Neural progenitor cell (in vitro differentiated cells): ENCODE data around the gene HEPH. TPM values are rescaled to one million over a fixed set of nuclear protein-coding genes. Genes with fewer than 3 reads are reported as not detected.

Experiments used
- DNase-seq: peaks from one replicate; pipeline ENCODE4 v3.0.0-alpha.2; 2016; ENCODE audit warnings: low spot score
- H2AFZ ChIP-seq: fragments of 200-600 bp; sonication (generic); replicated peaks from 2 replicates; pipeline ENCODE4 v1.6.1; 2016; ENCODE audit warnings: antibody characterized with exemption
- H3F3A ChIP-seq: fragments of 200-600 bp; sonication (generic); 2 replicates; pipeline ENCODE4 v1.6.1; 2016; ENCODE audit warnings: antibody characterized with exemption, low read depth
- H3K27ac ChIP-seq: fragments of 200-600 bp; sonication (generic); 2 replicates; pipeline ENCODE4 v1.5.1; 2016; ENCODE audit warnings: mild to moderate bottlenecking
- H3K27me3 ChIP-seq: fragments of 200-600 bp; sonication (generic); 2 replicates; pipeline ENCODE4 v1.6.1; 2016; ENCODE audit warnings: mild to moderate bottlenecking, moderate library complexity
- H3K36me3 ChIP-seq: fragments of 200-600 bp; sonication (generic); 2 replicates; pipeline ENCODE4 v1.5.1; 2016
- H3K4me1 ChIP-seq: fragments of 200-600 bp; sonication (generic); 2 replicates; pipeline ENCODE4 v1.6.1; 2016; ENCODE audit warnings: mixed run types
- H3K4me2 ChIP-seq: fragments of 200-600 bp; sonication (generic); 2 replicates; pipeline ENCODE4 v1.6.1; 2016
- H3K4me3 ChIP-seq: fragments of 200-600 bp; sonication (generic); 2 replicates; pipeline ENCODE4 v1.5.1; 2016
- H3K79me2 ChIP-seq: fragments of 200-600 bp; sonication (generic); 2 replicates; pipeline ENCODE4 v1.6.1; 2016; ENCODE audit warnings: low read depth
- H3K9ac ChIP-seq: fragments of 200-600 bp; sonication (generic); 2 replicates; pipeline ENCODE4 v1.6.1; 2016
- H3K9me3 ChIP-seq: fragments of 200-600 bp; sonication (generic); 2 replicates; pipeline ENCODE4 v1.5.1; 2016; ENCODE audit warnings: low read depth
- H4K20me1 ChIP-seq: fragments of 200-600 bp; sonication (generic); 2 replicates; pipeline ENCODE4 v1.6.1; 2016; ENCODE audit warnings: low read depth
- H3K27ac Mint-ChIP-seq: 3 replicates; pipeline ENCODE4 v1.8.0; 2021; ENCODE audit warnings: mixed read lengths
- H3K27me3 Mint-ChIP-seq: 2 replicates; pipeline ENCODE4 v1.8.0; 2022; ENCODE audit warnings: low read depth, mild to moderate bottlenecking, inconsistent platforms, moderate library complexity, mixed read lengths; ENCODE audit not compliant: insufficient read depth
- H3K36me3 Mint-ChIP-seq: 3 replicates; pipeline ENCODE4 v1.8.0; 2021; ENCODE audit warnings: mixed read lengths
- H3K4me1 Mint-ChIP-seq: 3 replicates; pipeline ENCODE4 v1.8.0; 2021; ENCODE audit warnings: mixed read lengths
- H3K4me3 Mint-ChIP-seq: 3 replicates; pipeline ENCODE4 v1.8.0; 2021; ENCODE audit warnings: mild to moderate bottlenecking, moderate library complexity, mixed read lengths
- H3K9me3 Mint-ChIP-seq: 3 replicates; pipeline ENCODE4 v1.8.0; 2020; ENCODE audit warnings: mixed read lengths
- CTCF ChIP-seq: fragments of 200-600 bp; sonication (generic); IDR thresholded peaks from 2 replicates; pipeline ENCODE4 v1.5.1; 2017; ENCODE audit warnings: antibody characterized with exemption, mild to moderate bottlenecking
- EZH2 ChIP-seq: fragments of 200-600 bp; sonication (generic); IDR thresholded peaks from 2 replicates; pipeline ENCODE4 v1.6.1; 2017; ENCODE audit warnings: antibody characterized with exemption, mild to moderate bottlenecking, moderate library complexity
- EZH2phosphoT487 ChIP-seq: fragments of 200-600 bp; sonication (generic); IDR thresholded peaks from 2 replicates; pipeline ENCODE4 v1.6.1; 2017; ENCODE audit warnings: antibody characterized with exemption
- total RNA-seq: library from RNA; depleted of rRNA; stranded (reverse); fragments of >200 nt; gene quantifications from 2 replicates; pipeline ENCODE4 v1.2.3, GENCODE V29; 2015; ENCODE audit warnings: low replicate concordance

The HEPH gene
- total RNA-seq, 1 donor from 2014 or later, result 112 TPM

GRCh38 chrX:66166671-66167070 lies 2.6 kb downstream of the HEPH start:
- H3K27ac ChIP-seq, result no peak overlapping the region
- no peak for TF ChIP-seq CTCF
- TF ChIP-seq EZH2phosphoT487, result no peak
- TF ChIP-seq EZH2, result no peak
- no peak overlapping the region for H3K9ac ChIP-seq
- H3K36me3 ChIP-seq, result no peaks in the 10 kb centered on the region
- H3K36me3 Mint-ChIP-seq, result no peaks in the 10 kb centered on the region
- H4K20me1 ChIP-seq, result peaks cover 7% of the 10 kb centered on the region
- peak overlapping the region; percentile 56 for H3K4me3 ChIP-seq
- no peak overlapping the region for H2AFZ ChIP-seq
- peaks cover 5% of the 10 kb centered on the region for H3K4me1 ChIP-seq
- H3K27me3 Mint-ChIP-seq, result peaks cover 2% of the 10 kb centered on the region
- H3K27me3 ChIP-seq, result no peaks in the 10 kb centered on the region
- no peaks in the 10 kb centered on the region for H3K9me3 Mint-ChIP-seq
- no peak overlapping the region for H3K4me3 Mint-ChIP-seq
- H3K27ac Mint-ChIP-seq, result no peak overlapping the region
- H3K4me1 Mint-ChIP-seq, result peaks cover 2% of the 10 kb centered on the region
- peak overlapping the region; percentile 75 for H3K4me2 ChIP-seq
- no peak for DNase-seq
- no peaks in the 10 kb centered on the region for H3F3A ChIP-seq
- H3K79me2 ChIP-seq, result peaks cover 59% of the 10 kb centered on the region
- H3K9me3 ChIP-seq, result no peaks in the 10 kb centered on the region

GRCh38 chrX:66167431-66167830 lies 3.4 kb downstream of the HEPH start:
- Histone ChIP-seq H4K20me1 (peaks cover 7% of the 10 kb centered on the region), H3K9me3 (no peaks in the 10 kb centered on the region), H3K9ac (no peak overlapping the region), H3K27ac (no peak overlapping the region), H3K4me1 (peaks cover 5% of the 10 kb centered on the region), H3K4me3 (no peak overlapping the region), H3K79me2 (peaks cover 59% of the 10 kb centered on the region), H3K36me3 (no peaks in the 10 kb centered on the region), H3K4me2 (peak overlapping the region; percentile 75), H3K27me3 (no peaks in the 10 kb centered on the region), H3F3A (no peaks in the 10 kb centered on the region), H2AFZ (no peak overlapping the region)
- H3K9me3 Mint-ChIP-seq, result no peaks in the 10 kb centered on the region
- no peak overlapping the region for H3K4me3 Mint-ChIP-seq
- TF ChIP-seq EZH2phosphoT487 (no peak), EZH2 (no peak), CTCF (no peak)
- peaks cover 2% of the 10 kb centered on the region for H3K4me1 Mint-ChIP-seq
- DNase-seq, result no peak
- peaks cover 2% of the 10 kb centered on the region for H3K27me3 Mint-ChIP-seq
- H3K36me3 Mint-ChIP-seq, result no peaks in the 10 kb centered on the region
- H3K27ac Mint-ChIP-seq, result no peak overlapping the region

- peaks cover 3% of the 10 kb centered on the region for H3K79me2 ChIP-seq
- H3K27ac Mint-ChIP-seq, result no peak overlapping the region
- H3K27me3 ChIP-seq, result no peaks in the 10 kb centered on the region
- H3K4me1 Mint-ChIP-seq, result no peaks in the 10 kb centered on the region
- no peak for DNase-seq
- H3F3A ChIP-seq, result no peaks in the 10 kb centered on the region
- H3K9ac ChIP-seq, result no peak overlapping the region
- no peaks in the 10 kb centered on the region for H3K27me3 Mint-ChIP-seq
- H3K4me2 ChIP-seq, result no peak overlapping the region
- H2AFZ ChIP-seq, result no peak overlapping the region
- no peaks in the 10 kb centered on the region for H3K4me1 ChIP-seq
- peaks cover 28% of the 10 kb centered on the region for H3K9me3 ChIP-seq
- no peak overlapping the region for H3K4me3 Mint-ChIP-seq
- H3K36me3 ChIP-seq, result peaks cover 25% of the 10 kb centered on the region
- TF ChIP-seq EZH2phosphoT487, result no peak
- no peak for TF ChIP-seq CTCF
- no peak for TF ChIP-seq EZH2
- H3K9me3 Mint-ChIP-seq, result peaks cover 43% of the 10 kb centered on the region
- no peak overlapping the region for H3K4me3 ChIP-seq
- H3K27ac ChIP-seq, result no peak overlapping the region
- H4K20me1 ChIP-seq, result no peaks in the 10 kb centered on the region
- H3K36me3 Mint-ChIP-seq, result peaks cover 45% of the 10 kb centered on the region
Measured at GRCh38 chrX:66176134-66176533, 12.1 kb downstream of the HEPH start.
